ENCODE data around the gene UBE2I. TPM values are rescaled to one million over a fixed set of nuclear protein-coding genes. Genes with fewer than 3 reads are reported as not detected.

UBE2I gene
- total RNA-seq, 1 donor from 2014 or later: 143 TPM

DNA sequence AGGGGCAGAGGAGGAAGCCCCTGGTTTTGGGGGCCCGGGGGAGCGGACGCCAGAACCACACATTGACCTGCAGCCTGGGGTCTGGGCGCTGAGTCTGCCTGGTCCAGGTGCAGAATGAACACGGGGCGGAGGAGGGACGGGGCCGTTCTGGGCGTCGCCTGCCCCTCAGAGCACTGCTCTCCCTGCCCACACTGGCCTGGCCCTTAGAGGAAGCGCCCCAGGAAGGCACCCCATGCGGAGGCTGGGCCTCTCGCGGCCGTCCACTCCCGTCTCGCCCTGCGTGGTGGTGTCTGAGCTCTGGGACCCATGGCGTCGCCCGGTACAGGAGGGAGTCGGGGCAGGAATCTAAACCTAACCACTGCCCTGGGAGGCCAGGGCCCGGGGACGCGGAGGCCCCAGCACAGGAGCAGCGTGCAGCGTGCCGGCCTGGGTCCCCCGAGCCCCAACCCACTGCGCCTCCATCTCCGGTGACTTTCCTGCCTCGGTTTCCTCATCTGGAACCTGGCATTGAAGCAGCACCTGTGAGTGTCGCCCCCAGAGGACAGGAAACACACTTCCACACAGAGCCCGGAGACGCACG lies 49.2 kb upstream of the UBE2I start:
- Mint-ChIP-seq H3K4me1 (ENCODE audit: low read depth, unreplicated experiment) (no peaks in the 10 kb centered on the region), H3K27me3 (ENCODE audit: low read depth, unreplicated experiment) (peaks cover 29% of the 10 kb centered on the region), H3K36me3 (ENCODE audit: low read depth, unreplicated experiment) (no peaks in the 10 kb centered on the region), H3K4me3 (ENCODE audit: unreplicated experiment) (no peak overlapping the region), H3K27ac (ENCODE audit: unreplicated experiment) (no peak overlapping the region), H3K9me3 (ENCODE audit: unreplicated experiment) (peaks cover 5% of the 10 kb centered on the region)
- Histone ChIP-seq H3K4me2 (ENCODE audit: low read length) (no peak overlapping the region), H2AFZ (ENCODE audit: low read depth, low read length) (no peak overlapping the region), H3K27me3 (ENCODE audit: insufficient read depth, low read length) (peaks cover 26% of the 10 kb centered on the region), H3K79me2 (ENCODE audit: insufficient read depth, low read length) (no peaks in the 10 kb centered on the region), H4K20me1 (ENCODE audit: insufficient read depth, low read length) (no peaks in the 10 kb centered on the region), H3K4me1 (ENCODE audit: insufficient read depth, low read length) (no peaks in the 10 kb centered on the region), H3K9ac (ENCODE audit: low read length) (no peak overlapping the region), H3K36me3 (ENCODE audit: insufficient read depth, low read length) (no peaks in the 10 kb centered on the region), H3K4me3 (ENCODE audit: insufficient read depth, low read depth, low read length) (no peak overlapping the region), H3K9me3 (ENCODE audit: insufficient read depth, low read depth, low read length) (no peaks in the 10 kb centered on the region), H3K27ac (ENCODE audit: low read depth, low read length) (no peak overlapping the region)
- DNase-seq (ENCODE audit: low read depth) (no peak), FAIRE-seq (no peak)
- no peak for TF ChIP-seq EZH2 (IDR thresholded peaks at IDR 0.05; ENCODE audit: insufficient read depth, low read length)
- no peak for TF ChIP-seq CTCF (IDR thresholded peaks at IDR 0.05; ENCODE audit: insufficient read depth, low read depth, low read length)

- H3K9me3 ChIP-seq (ENCODE audit: insufficient read depth, low read depth, low read length): no peaks in the 10 kb centered on the region
- no peaks in the 10 kb centered on the region for H3K36me3 ChIP-seq (ENCODE audit: insufficient read depth, low read length)
- H2AFZ ChIP-seq (ENCODE audit: low read depth, low read length): no peak overlapping the region
- no peak overlapping the region for H3K4me3 Mint-ChIP-seq (ENCODE audit: unreplicated experiment)
- H3K79me2 ChIP-seq (ENCODE audit: insufficient read depth, low read length): no peaks in the 10 kb centered on the region
- no peak overlapping the region for H3K27ac Mint-ChIP-seq (ENCODE audit: unreplicated experiment)
- H3K4me1 ChIP-seq (ENCODE audit: insufficient read depth, low read length): no peaks in the 10 kb centered on the region
- no peak for TF ChIP-seq CTCF (IDR thresholded peaks at IDR 0.05; ENCODE audit: insufficient read depth, low read depth, low read length)
- peak; percentile 30 for TF ChIP-seq EZH2 (IDR thresholded peaks at IDR 0.05; ENCODE audit: insufficient read depth, low read length)
- H3K9ac ChIP-seq (ENCODE audit: low read length): no peak overlapping the region
- no peak overlapping the region for H3K27ac ChIP-seq (ENCODE audit: low read depth, low read length)
- H3K4me2 ChIP-seq (ENCODE audit: low read length): no peak overlapping the region
- DNase-seq (ENCODE audit: low read depth) (no peak), FAIRE-seq (no peak)
- no peak overlapping the region for H3K4me3 ChIP-seq (ENCODE audit: insufficient read depth, low read depth, low read length)
- H4K20me1 ChIP-seq (ENCODE audit: insufficient read depth, low read length): no peaks in the 10 kb centered on the region
- H3K9me3 Mint-ChIP-seq (ENCODE audit: unreplicated experiment): peaks cover 5% of the 10 kb centered on the region
- H3K27me3 ChIP-seq (ENCODE audit: insufficient read depth, low read length): peaks cover 26% of the 10 kb centered on the region
- H3K36me3 Mint-ChIP-seq (ENCODE audit: low read depth, unreplicated experiment): no peaks in the 10 kb centered on the region
- H3K4me1 Mint-ChIP-seq (ENCODE audit: low read depth, unreplicated experiment): no peaks in the 10 kb centered on the region
- H3K27me3 Mint-ChIP-seq (ENCODE audit: low read depth, unreplicated experiment): peaks cover 32% of the 10 kb centered on the region
These were observed 48.1 kb upstream of the UBE2I start for GRCh38 chr16:1261131-1261892.
